Keratinocyte (primary cell): ENCODE data around the gene USP20. TPM values are rescaled to one million over a fixed set of nuclear protein-coding genes. Genes with fewer than 3 reads are reported as not detected.

Experiments
- DNase-seq: peaks from one replicate; pipeline ENCODE4 v3.0.0-alpha.2; 2011; ENCODE audit warnings: low read depth, missing footprints, low spot score
- FAIRE-seq: peaks from 2 replicates; lab custom pipeline; 2011; peaks lifted over from hg19 to GRCh38; lab: Jason Lieb, UNC
- H2AFZ ChIP-seq: 2 replicates; pipeline ENCODE4 v1.6.0; 2012; ENCODE audit warnings: low read length, control low read depth, inconsistent platforms; ENCODE audit not compliant: control insufficient read depth
- H3K27ac ChIP-seq: 2 replicates; pipeline ENCODE4 v1.5.1; 2011; ENCODE audit warnings: low read length; ENCODE audit not compliant: control insufficient read depth, insufficient read depth
- H3K27me3 ChIP-seq: 3 replicates; pipeline ENCODE4 v1.6.0; 2011; ENCODE audit warnings: low read length; ENCODE audit not compliant: control insufficient read depth, insufficient read depth; ENCODE audit errors: extremely low read depth
- H3K36me3 ChIP-seq, 2 experiments: 2 replicates in 1 of 2; 3 replicates in 1 of 2; pipeline ENCODE4 v1.5.1; 2011; ENCODE audit warnings: low read length in 2 of 2, mild to moderate bottlenecking in 1 of 2; ENCODE audit not compliant: control insufficient read depth in 2 of 2, insufficient read depth in 2 of 2; ENCODE audit errors: extremely low read depth in 1 of 2
- H3K4me1 ChIP-seq: 3 replicates; pipeline ENCODE4 v1.5.1; 2011; ENCODE audit warnings: low read length; ENCODE audit not compliant: control insufficient read depth, insufficient read depth; ENCODE audit errors: extremely low read depth
- H3K4me2 ChIP-seq: 3 replicates; pipeline ENCODE4 v1.6.0; 2011; ENCODE audit warnings: low read depth, low read length; ENCODE audit not compliant: control insufficient read depth, insufficient read depth; ENCODE audit errors: extremely low read depth
- H3K4me3 ChIP-seq, 3 experiments: fragments of 200-600 bp in 1 of 3; sonication (generic) in 1 of 3; 2 replicates in 2 of 3; 3 replicates in 1 of 3; pipeline ENCODE4 v1.5.1; 2011 to 2016; ENCODE audit warnings: low read length in 3 of 3, mild to moderate bottlenecking in 3 of 3, control low read depth in 2 of 3, inconsistent platforms in 1 of 3, low read depth in 1 of 3, mixed read lengths in 1 of 3, mixed run types in 1 of 3, moderate library complexity in 1 of 3; ENCODE audit not compliant: control insufficient read depth in 2 of 3, insufficient read depth in 2 of 3; ENCODE audit errors: extremely low read depth in 1 of 3
- H3K79me2 ChIP-seq: 2 replicates; pipeline ENCODE4 v1.6.0; 2012; ENCODE audit warnings: low read length; ENCODE audit not compliant: control insufficient read depth, insufficient read depth
- H3K9ac ChIP-seq: 3 replicates; pipeline ENCODE4 v1.6.0; 2011; ENCODE audit warnings: low read length; ENCODE audit not compliant: control insufficient read depth, insufficient read depth; ENCODE audit errors: extremely low read depth
- H3K9me1 ChIP-seq: 3 replicates; pipeline ENCODE4 v1.6.0; 2011; ENCODE audit warnings: low read length; ENCODE audit not compliant: control insufficient read depth, insufficient read depth; ENCODE audit errors: extremely low read depth
- H3K9me3 ChIP-seq: 2 replicates; pipeline ENCODE4 v1.5.1; 2012; ENCODE audit warnings: low read depth, low read length; ENCODE audit not compliant: control insufficient read depth
- H4K20me1 ChIP-seq: 3 replicates; pipeline ENCODE4 v1.6.0; 2011; ENCODE audit warnings: low read length; ENCODE audit not compliant: control insufficient read depth, insufficient read depth; ENCODE audit errors: extremely low read depth
- EZH2 ChIP-seq: IDR thresholded peaks from one replicate; pipeline ENCODE4 v1.6.1; 2012; ENCODE audit warnings: inconsistent platforms, mild to moderate bottlenecking, low read length, moderate library complexity
- dilution Hi-C: fragments of 300-500 bp; cut with MboI; formaldehyde crosslinking; loops from one replicate; pipeline ENCODE4 v1.7.0; 2020; ENCODE audit warnings: low sequenced_read_pairs; ENCODE audit not compliant: extremely low pct_ligation_motif_present
- polyA plus RNA-seq, 5 experiments: library from polyadenylated mRNA; depleted of rRNA in 3 of 5; stranded (reverse) in 3 of 5; stranded (forward) in 1 of 5; unstranded in 1 of 5; fragments of >200 nt; gene quantifications; 1 replicate in 1 of 5; 2 replicates in 3 of 5; 3 replicates in 1 of 5; pipeline versions ENCODE4 v1.2.1 to v1.2.3, GENCODE V29; 2011 to 2012; ENCODE audit warnings: missing spikeins in 2 of 5, low read depth in 1 of 5, low replicate concordance in 1 of 5
- TF ChIP-seq, protein P1 (sequence below), 3 experiments: IDR thresholded peaks in 1 of 3; conservative IDR thresholded peaks in 1 of 3; optimal IDR thresholded peaks in 1 of 3; 2 replicates in 2 of 3; 3 replicates in 1 of 3; pipeline versions ENCODE3 to v1.5.1; 2011; ENCODE audit warnings: low read length in 3 of 3, mild to moderate bottlenecking in 3 of 3, moderate library complexity in 2 of 3, control low read depth in 1 of 3, inconsistent platforms in 1 of 3; ENCODE audit not compliant: insufficient read depth in 2 of 3; ENCODE audit errors: extremely low read depth in 1 of 3

USP20 gene
- polyA plus RNA-seq, 1 donor (not counting 4 experiments of a cell fraction or from before 2014, with no cell fraction given), result 6.4 TPM

DNA sequence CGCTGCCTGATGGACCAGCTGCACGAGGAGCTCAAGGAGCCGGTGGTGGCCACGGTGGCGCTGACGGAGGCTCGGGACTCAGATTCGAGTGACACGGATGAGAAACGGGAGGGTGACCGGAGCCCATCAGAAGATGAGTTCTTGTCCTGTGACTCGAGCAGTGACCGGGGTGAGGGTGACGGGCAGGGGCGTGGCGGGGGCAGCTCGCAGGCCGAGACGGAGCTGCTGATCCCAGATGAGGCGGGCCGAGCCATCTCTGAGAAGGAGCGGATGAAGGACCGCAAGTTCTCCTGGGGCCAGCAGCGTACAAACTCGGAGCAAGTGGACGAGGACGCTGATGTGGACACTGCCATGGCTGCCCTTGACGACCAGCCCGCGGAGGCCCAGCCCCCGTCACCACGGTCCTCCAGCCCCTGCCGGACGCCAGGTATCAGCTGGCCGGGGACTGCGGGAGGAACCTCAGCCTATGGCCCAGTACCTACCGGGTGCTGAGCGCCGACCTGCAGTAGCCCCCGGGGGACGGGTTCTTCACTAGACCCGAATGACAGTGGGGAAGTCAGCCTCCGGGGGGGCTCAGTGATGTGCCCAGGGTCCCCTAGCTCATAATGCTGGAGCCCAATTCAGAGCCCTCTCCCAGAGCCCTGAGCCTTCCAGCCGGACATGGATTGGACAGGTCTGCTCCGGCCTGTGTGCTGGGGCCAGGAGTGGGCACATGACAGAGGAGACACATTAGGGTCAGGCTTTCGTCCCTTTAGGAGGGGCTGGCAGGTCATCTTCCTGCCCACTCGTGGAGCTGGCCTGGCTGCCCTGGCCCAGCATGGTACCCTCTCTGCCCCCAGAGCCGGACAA is 33.0 kb downstream of the USP20 start:
- FAIRE-seq (no peak), DNase-seq (no peak)
- Histone ChIP-seq H2AFZ (no peak overlapping the region), H3K27me3 (no peaks in the 10 kb centered on the region), H3K79me2 (no peaks in the 10 kb centered on the region), H3K4me2 (no peak overlapping the region), H3K36me3 (peaks cover 3 to 12% of the 10 kb centered on the region in 2 experiments), H3K9ac (no peak overlapping the region), H3K4me3 (no peak overlapping the region), H3K9me3 (no peaks in the 10 kb centered on the region), H3K27ac (no peak overlapping the region), H3K4me1 (peaks cover 3% of the 10 kb centered on the region), H3K9me1 (no peaks in the 10 kb centered on the region), H4K20me1 (no peaks in the 10 kb centered on the region)
- TF ChIP-seq, protein P1, sequence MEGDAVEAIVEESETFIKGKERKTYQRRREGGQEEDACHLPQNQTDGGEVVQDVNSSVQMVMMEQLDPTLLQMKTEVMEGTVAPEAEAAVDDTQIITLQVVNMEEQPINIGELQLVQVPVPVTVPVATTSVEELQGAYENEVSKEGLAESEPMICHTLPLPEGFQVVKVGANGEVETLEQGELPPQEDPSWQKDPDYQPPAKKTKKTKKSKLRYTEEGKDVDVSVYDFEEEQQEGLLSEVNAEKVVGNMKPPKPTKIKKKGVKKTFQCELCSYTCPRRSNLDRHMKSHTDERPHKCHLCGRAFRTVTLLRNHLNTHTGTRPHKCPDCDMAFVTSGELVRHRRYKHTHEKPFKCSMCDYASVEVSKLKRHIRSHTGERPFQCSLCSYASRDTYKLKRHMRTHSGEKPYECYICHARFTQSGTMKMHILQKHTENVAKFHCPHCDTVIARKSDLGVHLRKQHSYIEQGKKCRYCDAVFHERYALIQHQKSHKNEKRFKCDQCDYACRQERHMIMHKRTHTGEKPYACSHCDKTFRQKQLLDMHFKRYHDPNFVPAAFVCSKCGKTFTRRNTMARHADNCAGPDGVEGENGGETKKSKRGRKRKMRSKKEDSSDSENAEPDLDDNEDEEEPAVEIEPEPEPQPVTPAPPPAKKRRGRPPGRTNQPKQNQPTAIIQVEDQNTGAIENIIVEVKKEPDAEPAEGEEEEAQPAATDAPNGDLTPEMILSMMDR (optimal IDR thresholded peaks at IDR 0.05 in 1 of 3, IDR thresholded peaks at IDR 0.05 in 1 of 3, conservative IDR thresholded peaks at IDR 0.05 in 1 of 3; ENCODE audit: extremely low read depth in 1 of 3, insufficient read depth in 2 of 3, low read length in 3 of 3), result no peak
- no peak for TF ChIP-seq EZH2
- dilution Hi-C loops, result no loop called here

DNA sequence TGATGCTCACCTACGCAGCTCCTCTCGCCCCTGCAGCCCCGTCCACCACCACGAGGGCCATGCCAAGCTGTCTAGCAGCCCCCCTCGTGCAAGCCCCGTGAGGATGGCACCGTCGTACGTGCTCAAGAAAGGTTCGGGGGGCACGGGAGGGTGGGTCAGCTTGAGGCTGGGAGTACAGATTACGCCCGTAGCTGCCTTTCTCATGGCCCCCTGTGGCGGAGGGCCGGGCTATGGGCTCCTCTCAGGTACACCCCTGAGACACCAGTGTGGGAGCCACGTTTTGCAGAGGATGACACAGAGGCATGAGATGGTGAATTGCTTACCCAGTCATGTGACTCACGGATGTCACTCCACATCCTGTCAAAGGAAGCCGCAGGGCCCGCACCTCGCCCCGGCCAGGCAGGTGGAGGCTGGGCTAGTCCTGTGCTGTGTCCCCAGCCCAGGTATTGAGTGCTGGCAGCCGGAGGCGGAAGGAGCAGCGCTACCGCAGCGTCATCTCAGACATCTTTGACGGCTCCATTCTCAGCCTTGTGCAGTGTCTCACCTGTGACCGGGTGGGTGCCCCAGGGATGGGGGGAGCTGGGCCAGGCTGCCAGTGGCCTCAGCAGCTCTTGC is 33.7 kb downstream of the USP20 start:
- TF ChIP-seq, protein P1 (optimal IDR thresholded peaks at IDR 0.05 in 1 of 3, IDR thresholded peaks at IDR 0.05 in 1 of 3, conservative IDR thresholded peaks at IDR 0.05 in 1 of 3; ENCODE audit: extremely low read depth in 1 of 3, insufficient read depth in 2 of 3, low read length in 3 of 3), result no peak
- TF ChIP-seq EZH2, result no peak
- H3K27ac ChIP-seq, result no peak overlapping the region
- no peaks in the 10 kb centered on the region for H3K4me1 ChIP-seq
- no peak for DNase-seq
- no peak overlapping the region for H3K4me2 ChIP-seq
- no peaks in the 10 kb centered on the region for H3K9me1 ChIP-seq
- no peaks in the 10 kb centered on the region for H3K9me3 ChIP-seq
- FAIRE-seq, result no peak
- H3K79me2 ChIP-seq, result no peaks in the 10 kb centered on the region
- no peak overlapping the region for H3K9ac ChIP-seq
- H3K36me3 ChIP-seq, result peaks cover 0 to 13% of the 10 kb centered on the region in 2 experiments
- no peak overlapping the region for H3K4me3 ChIP-seq
- no peak overlapping the region for H2AFZ ChIP-seq
- dilution Hi-C loops, result no loop called here
- no peaks in the 10 kb centered on the region for H4K20me1 ChIP-seq
- H3K27me3 ChIP-seq, result no peaks in the 10 kb centered on the region
